GM21619 (cell line): ENCODE results near the gene DHRS7C.

ENCODE experiments used
- ATAC-seq: cut with Tn5 transposase; IDR thresholded peaks from one replicate; pipeline ENCODE4 v1.9.1; 2021; ENCODE audit not compliant: unreplicated experiment

Gene DHRS7C

GRCh38 chr17:9790889-9791876, at the start of gene DHRS7C:
DHRS7C (minus strand) TSS chr17:9791592; CDS start chr17:9791284, 308 bp downstream.
- no peak for ATAC-seq

- ATAC-seq, result no peak
Measured at GRCh38 chr17:9839433-9839832, 48.0 kb upstream of the DHRS7C start.

GRCh38 chr17:9837551-9838471, 46.4 kb upstream of the DHRS7C start:
- ATAC-seq, result no peak

- ATAC-seq, result no peak
Measured at GRCh38 chr17:9833922-9834321, 42.5 kb upstream of the DHRS7C start.

GRCh38 chr17:9830711-9831110, 39.3 kb upstream of the DHRS7C start:
- no peak for ATAC-seq

- no peak for ATAC-seq
Measured at GRCh38 chr17:9829343-9829742, 38.0 kb upstream of the DHRS7C start.

GRCh38 chr17:9828296-9829295, 37.2 kb upstream of the DHRS7C start:
- ATAC-seq, result no peak

- ATAC-seq, result no peak
Measured at GRCh38 chr17:9825641-9826150, 34.3 kb upstream of the DHRS7C start, which contains the start of gene GLP2R. GLP2R (plus strand) TSS chr17:9825924; CDS start chr17:9826064, 140 bp downstream.

- ATAC-seq, result no peak
Measured at GRCh38 chr17:9824797-9825338, 33.5 kb upstream of the DHRS7C start.

- ATAC-seq, result no peak
Measured at GRCh38 chr17:9824094-9824493, 32.7 kb upstream of the DHRS7C start.

- no peak for ATAC-seq
Measured at GRCh38 chr17:9821921-9822320, 30.5 kb upstream of the DHRS7C start, which contains the start of gene GSG1L2. GSG1L2 (minus strand) TSS chr17:9822079; CDS start chr17:9822071, 8 bp downstream.

- ATAC-seq, result no peak
Measured at GRCh38 chr17:9820448-9820847, 29.1 kb upstream of the DHRS7C start.

GRCh38 chr17:9818760-9819159, 27.4 kb upstream of the DHRS7C start:
- no peak for ATAC-seq

- ATAC-seq, result no peak
Measured at GRCh38 chr17:9817086-9817485, 25.7 kb upstream of the DHRS7C start.

GRCh38 chr17:9816472-9816871, 25.1 kb upstream of the DHRS7C start:
- ATAC-seq, result no peak

- no peak for ATAC-seq
Measured at GRCh38 chr17:9814337-9814945, 23.0 kb upstream of the DHRS7C start.

GRCh38 chr17:9813166-9813565, 21.8 kb upstream of the DHRS7C start:
- no peak for ATAC-seq

GRCh38 chr17:9811537-9811936, 20.1 kb upstream of the DHRS7C start:
- ATAC-seq, result no peak

GRCh38 chr17:9811086-9811485, 19.7 kb upstream of the DHRS7C start:
- ATAC-seq, result no peak
